IMR-90 (cell line): Measurements from ENCODE around the gene FSTL5. TPM values are rescaled to one million over a fixed set of nuclear protein-coding genes. Genes with fewer than 3 reads are reported as not detected.

Experiments used
- ATAC-seq: fragments of 200-7000 bp; cut with Tn5 transposase; 2 replicates; pipeline ENCODE4 v1.9.1; 2020; ENCODE audit warnings: low read depth, mild to moderate bottlenecking, moderate library complexity
- BruUV-seq: library from RNA; stranded (reverse); fragments of 400-500 nt; replicated peaks from 2 replicates; lab custom pipeline; 2021; lab: Mats Ljungman, UMichigan
- CTCF ChIA-PET: fragments of 300-600 bp; formaldehyde crosslinking; extraction: SDS; loops from one replicate; lab custom pipeline; 2021; ENCODE audit warnings: antibody characterized with exemption; lab: Yijun Ruan, JAX
- POLR2A ChIA-PET: fragments of 300-600 bp; sonication (Branson Sonifier 250); formaldehyde crosslinking; loops from one replicate; lab custom pipeline; 2022; ENCODE audit warnings: antibody characterized with exemption; ENCODE audit not compliant: unreplicated experiment; lab: Charles Lee
- DNase-seq: peaks from one replicate; pipeline ENCODE4 v3.0.0; 2013
- H2AFZ ChIP-seq: replicated peaks from 2 replicates; pipeline ENCODE3; 2013; ENCODE audit warnings: low read length, mild to moderate bottlenecking; ENCODE audit not compliant: poor library complexity
- H2AK5ac ChIP-seq: 2 replicates; pipeline ENCODE4 v1.6.1; 2013; ENCODE audit warnings: low read depth, low read length, inconsistent platforms
- H2AK9ac ChIP-seq: replicated peaks from 2 replicates; pipeline ENCODE3; 2013; ENCODE audit warnings: mild to moderate bottlenecking, low read depth, low read length, moderate library complexity; ENCODE audit not compliant: poor library complexity
- H2BK120ac ChIP-seq: 2 replicates; pipeline ENCODE4 v1.6.1; 2013; ENCODE audit warnings: low read depth, low read length, inconsistent platforms
- H2BK15ac ChIP-seq: 3 replicates; pipeline ENCODE4 v1.6.1; 2013; ENCODE audit warnings: low read depth, low read length, inconsistent platforms
- H2BK20ac ChIP-seq: 2 replicates; pipeline ENCODE4 v1.6.1; 2013; ENCODE audit warnings: low read depth, mild to moderate bottlenecking, inconsistent platforms, low read length, moderate library complexity
- H2BK5ac ChIP-seq: 2 replicates; pipeline ENCODE4 v1.6.1; 2013; ENCODE audit warnings: mild to moderate bottlenecking, low read depth, low read length, inconsistent platforms; ENCODE audit not compliant: poor library complexity, severe bottlenecking
- H3K14ac ChIP-seq: replicated peaks from 2 replicates; pipeline ENCODE4 v1.6.1; 2013; ENCODE audit warnings: low read depth, low read length, inconsistent platforms
- H3K18ac ChIP-seq: 2 replicates; pipeline ENCODE4 v1.6.1; 2013; ENCODE audit warnings: low read depth, low read length, control low read depth
- H3K23ac ChIP-seq: 2 replicates; pipeline ENCODE4 v1.6.1; 2013; ENCODE audit warnings: low read depth, low read length, inconsistent platforms
- H3K27ac ChIP-seq: 2 replicates; pipeline ENCODE4 v1.5.1; 2013; ENCODE audit warnings: mild to moderate bottlenecking, control low read depth, low read length; ENCODE audit not compliant: insufficient read depth
- H3K27me3 ChIP-seq: 2 replicates; pipeline ENCODE4 v1.6.1; 2013; ENCODE audit warnings: low read length; ENCODE audit not compliant: control insufficient read depth, insufficient read depth
- H3K36me3 ChIP-seq: 2 replicates; pipeline ENCODE4 v1.6.1; 2013; ENCODE audit warnings: low read length, mixed read lengths; ENCODE audit not compliant: control insufficient read depth, insufficient read depth
- H3K4ac ChIP-seq: 2 replicates; pipeline ENCODE4 v1.6.1; 2013; ENCODE audit warnings: low read depth, low read length, inconsistent platforms
- H3K4me1 ChIP-seq: 2 replicates; pipeline ENCODE4 v1.6.1; 2013; ENCODE audit warnings: low read length, mixed read lengths; ENCODE audit not compliant: control insufficient read depth, insufficient read depth
- H3K4me2 ChIP-seq: 2 replicates; pipeline ENCODE4 v1.6.1; 2013; ENCODE audit warnings: low read depth, mild to moderate bottlenecking, control low read depth, low read length, moderate library complexity
- H3K4me3 ChIP-seq: 2 replicates; pipeline ENCODE4 v1.5.1; 2013; ENCODE audit warnings: low read depth, mild to moderate bottlenecking, control low read depth, low read length, moderate library complexity; ENCODE audit not compliant: insufficient read depth
- H3K56ac ChIP-seq: 2 replicates; pipeline ENCODE4 v1.6.1; 2013; ENCODE audit warnings: low read length, inconsistent platforms; ENCODE audit not compliant: insufficient read depth; ENCODE audit errors: extremely low read depth
- H3K79me1 ChIP-seq, 2 experiments: 2 replicates each; pipeline ENCODE4 v1.6.1; 2013; ENCODE audit warnings: low read length in 2 of 2, inconsistent platforms in 1 of 2, low read depth in 1 of 2
- H3K9ac ChIP-seq: 2 replicates; pipeline ENCODE4 v1.6.1; 2013; ENCODE audit warnings: low read depth, low read length, control low read depth
- H3K9me1 ChIP-seq: 2 replicates; pipeline ENCODE4 v1.6.1; 2013; ENCODE audit warnings: low read length, inconsistent platforms; ENCODE audit not compliant: insufficient read depth
- H3K9me3 ChIP-seq: 2 replicates; pipeline ENCODE4 v1.6.1; 2013; ENCODE audit warnings: low read length; ENCODE audit not compliant: control insufficient read depth, insufficient read depth
- H4K20me1 ChIP-seq: 2 replicates; pipeline ENCODE4 v1.6.1; 2013; ENCODE audit warnings: low read length, inconsistent platforms; ENCODE audit not compliant: insufficient read depth
- H4K5ac ChIP-seq: 2 replicates; pipeline ENCODE4 v1.6.1; 2013; ENCODE audit warnings: mild to moderate bottlenecking, low read depth, low read length, control low read depth
- H4K8ac ChIP-seq, 2 experiments: 2 replicates each; pipeline ENCODE4 v1.6.1; 2013; ENCODE audit warnings: low read depth in 2 of 2, low read length in 2 of 2, control low read depth in 1 of 2, inconsistent platforms in 1 of 2
- H4K91ac ChIP-seq: 2 replicates; pipeline ENCODE4 v1.6.1; 2013; ENCODE audit warnings: low read depth, low read length, inconsistent platforms; ENCODE audit not compliant: insufficient read depth
- BHLHE40 ChIP-seq: fragments of 150-350 bp; IDR thresholded peaks from 2 replicates; pipeline ENCODE4 v1.6.1; 2016; ENCODE audit warnings: mild to moderate bottlenecking, low read depth, low read length
- CEBPB ChIP-seq: IDR thresholded peaks from 2 replicates; pipeline ENCODE4 v1.6.1; 2012; ENCODE audit warnings: low read depth, low read length, improper control_type of control experiment
- CHD1 ChIP-seq: IDR thresholded peaks from 2 replicates; pipeline ENCODE4 v1.6.1; 2012; ENCODE audit warnings: low read depth, low read length, improper control_type of control experiment
- FOS ChIP-seq: fragments of 150-350 bp; IDR thresholded peaks from 2 replicates; pipeline ENCODE4 v1.6.1; 2016; ENCODE audit warnings: low read depth, low read length
- MXI1 ChIP-seq: IDR thresholded peaks from 2 replicates; pipeline ENCODE4 v1.6.1; 2012; ENCODE audit warnings: low read depth, mild to moderate bottlenecking, low read length, moderate library complexity, borderline replicate concordance
- NFE2L2 ChIP-seq: fragments of 150-350 bp; IDR thresholded peaks from 2 replicates; pipeline ENCODE4 v1.6.1; 2016; ENCODE audit warnings: low read depth, mild to moderate bottlenecking, low read length
- POLR2A ChIP-seq: IDR thresholded peaks from 2 replicates; pipeline ENCODE4 v1.6.1; 2012; ENCODE audit warnings: mild to moderate bottlenecking, low read depth, low read length
- RAD21 ChIP-seq: IDR thresholded peaks from 2 replicates; pipeline ENCODE4 v1.6.1; 2012; ENCODE audit warnings: low read length, improper control_type of control experiment
- RCOR1 ChIP-seq: IDR thresholded peaks from 2 replicates; pipeline ENCODE4 v1.6.1; 2012; ENCODE audit warnings: mild to moderate bottlenecking, low read length, improper control_type of control experiment; ENCODE audit not compliant: insufficient replicate concordance
- RFX5 ChIP-seq: IDR thresholded peaks from 2 replicates; pipeline ENCODE4 v1.8.0; 2012; ENCODE audit warnings: low read depth, mild to moderate bottlenecking, low read length, moderate library complexity
- SMC3 ChIP-seq: fragments of 150-350 bp; IDR thresholded peaks from 2 replicates; pipeline ENCODE4 v1.6.1; 2016; ENCODE audit warnings: low read depth, mild to moderate bottlenecking, antibody characterized with exemption, low read length, moderate library complexity
- WGBS, 2 experiments: methylation state at CpG; one replicate each; pipeline versions ENCODE4 v1.1.5 to v1.1.7; 2013; ENCODE audit warnings: missing lambda C conversion rate in 2 of 2; ENCODE audit not compliant: insufficient read length in 1 of 2; ENCODE audit errors: extremely low coverage in 2 of 2; 5-methylcytosine and 5-hydroxymethylcytosine counted together
- dilution Hi-C: fragments of 300-500 bp; cut with HindIII; formaldehyde crosslinking; loops from one replicate; pipeline ENCODE4 v1.14.3; 2018; ENCODE audit warnings: low sequenced_read_pairs; ENCODE audit not compliant: unreplicated experiment
- in situ Hi-C: fragments of 300-500 bp; cut with MboI; formaldehyde crosslinking; loops from 3 replicates; pipeline ENCODE4 v1.14.3; 2019; ENCODE audit warnings: low sequenced_read_pairs, inconsistent platforms, mixed read lengths
- intact Hi-C: fragments of 100-400 bp; cut with micrococcal nuclease; formaldehyde crosslinking; loops from 2 replicates; pipeline ENCODE4 v1.10.0; 2022
- polyA plus RNA-seq, 3 experiments: library from polyadenylated mRNA; depleted of rRNA; stranded (reverse); fragments of >200 nt; gene quantifications; 2 replicates each; pipeline ENCODE4 v1.2.3, GENCODE V29; 2012; ENCODE audit warnings: low replicate concordance in 1 of 3
- total RNA-seq: library from RNA; depleted of rRNA; stranded (reverse); fragments of >200 nt; gene quantifications from 2 replicates; pipeline ENCODE4 v1.2.3, GENCODE V29; 2012
- TF ChIP-seq, protein P1 (sequence below): conservative IDR thresholded peaks from 2 replicates; pipeline ENCODE4 v1.5.1; 2012; ENCODE audit warnings: mild to moderate bottlenecking, low read depth, low read length, improper control_type of control experiment
- TF ChIP-seq, protein P2 (sequence below): fragments of 150-350 bp; IDR thresholded peaks from 2 replicates; pipeline ENCODE4 v1.6.1; 2017; ENCODE audit warnings: mild to moderate bottlenecking, antibody characterized with exemption, low read length, low read depth
- TF ChIP-seq, protein P3 (sequence below): fragments of 150-350 bp; IDR thresholded peaks from 2 replicates; pipeline ENCODE4 v1.6.1; 2016; ENCODE audit warnings: low read depth, mild to moderate bottlenecking, low read length, moderate library complexity, borderline replicate concordance

Gene FSTL5
- total and polyA plus RNA-seq, 2 of the 4 experiments (the other 2 are of a cell fraction): under 0.01 TPM; not detected in 1

DNA sequence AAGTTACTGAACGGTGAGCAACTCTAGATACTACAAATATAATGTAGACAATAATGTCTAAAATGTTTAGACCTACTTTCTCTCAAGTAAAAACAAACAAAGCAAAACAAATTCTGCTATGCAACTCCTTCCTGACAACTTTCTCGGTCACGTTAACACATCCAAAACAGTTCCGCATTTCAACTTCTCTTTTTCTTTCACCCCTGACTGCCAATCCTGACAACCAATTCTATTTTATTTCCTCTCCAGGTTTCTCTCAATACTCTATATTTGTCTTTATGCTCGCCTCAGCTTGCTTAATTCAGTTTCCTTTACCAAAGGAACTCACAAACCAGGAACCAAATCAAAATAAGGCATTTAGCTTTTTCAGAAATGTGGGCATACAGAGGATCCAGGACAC is 513.0 kb downstream of the FSTL5 start:
- H3K14ac ChIP-seq: no peak overlapping the region
- intact Hi-C loops: no loop called here
- BruUV-seq: no TSS peak
- no peak overlapping the region for H4K5ac ChIP-seq
- H2BK120ac ChIP-seq: no peak overlapping the region
- H3K9me1 ChIP-seq: no peaks in the 10 kb centered on the region
- no peak overlapping the region for H2AK9ac ChIP-seq
- H3K9me3 ChIP-seq: peaks cover 4% of the 10 kb centered on the region
- no peaks in the 10 kb centered on the region for H3K27me3 ChIP-seq
- H3K36me3 ChIP-seq: no peaks in the 10 kb centered on the region
- H4K91ac ChIP-seq: no peak overlapping the region
- H3K9ac ChIP-seq: no peak overlapping the region
- H4K8ac ChIP-seq: no peak overlapping the region
- H2BK15ac ChIP-seq: no peak overlapping the region
- dilution Hi-C loops: no loop called here
- ChIA-PET CTCF (no interaction called here), POLR2A (no interaction called here)
- H2AK5ac ChIP-seq: no peak overlapping the region
- H2AFZ ChIP-seq: no peak overlapping the region
- 100% methylated on average over 2 of the region's 5 CpGs; no CpG with 5 or more reads in 1 of the 2 experiments for WGBS, 2 experiments
- no peak overlapping the region for H3K56ac ChIP-seq
- H3K23ac ChIP-seq: no peak overlapping the region
- H2BK20ac ChIP-seq: no peak overlapping the region
- no peaks in the 10 kb centered on the region for H4K20me1 ChIP-seq
- no peak overlapping the region for H3K18ac ChIP-seq
- TF ChIP-seq, protein P1, sequence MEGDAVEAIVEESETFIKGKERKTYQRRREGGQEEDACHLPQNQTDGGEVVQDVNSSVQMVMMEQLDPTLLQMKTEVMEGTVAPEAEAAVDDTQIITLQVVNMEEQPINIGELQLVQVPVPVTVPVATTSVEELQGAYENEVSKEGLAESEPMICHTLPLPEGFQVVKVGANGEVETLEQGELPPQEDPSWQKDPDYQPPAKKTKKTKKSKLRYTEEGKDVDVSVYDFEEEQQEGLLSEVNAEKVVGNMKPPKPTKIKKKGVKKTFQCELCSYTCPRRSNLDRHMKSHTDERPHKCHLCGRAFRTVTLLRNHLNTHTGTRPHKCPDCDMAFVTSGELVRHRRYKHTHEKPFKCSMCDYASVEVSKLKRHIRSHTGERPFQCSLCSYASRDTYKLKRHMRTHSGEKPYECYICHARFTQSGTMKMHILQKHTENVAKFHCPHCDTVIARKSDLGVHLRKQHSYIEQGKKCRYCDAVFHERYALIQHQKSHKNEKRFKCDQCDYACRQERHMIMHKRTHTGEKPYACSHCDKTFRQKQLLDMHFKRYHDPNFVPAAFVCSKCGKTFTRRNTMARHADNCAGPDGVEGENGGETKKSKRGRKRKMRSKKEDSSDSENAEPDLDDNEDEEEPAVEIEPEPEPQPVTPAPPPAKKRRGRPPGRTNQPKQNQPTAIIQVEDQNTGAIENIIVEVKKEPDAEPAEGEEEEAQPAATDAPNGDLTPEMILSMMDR: no peak
- TF ChIP-seq RAD21 (no peak), CHD1 (no peak), NFE2L2 (no peak), RFX5 (no peak), MXI1 (no peak), RCOR1 (no peak), FOS (no peak), BHLHE40 (no peak), POLR2A (no peak), SMC3 (no peak), CEBPB (no peak)
- TF ChIP-seq, protein P2, sequence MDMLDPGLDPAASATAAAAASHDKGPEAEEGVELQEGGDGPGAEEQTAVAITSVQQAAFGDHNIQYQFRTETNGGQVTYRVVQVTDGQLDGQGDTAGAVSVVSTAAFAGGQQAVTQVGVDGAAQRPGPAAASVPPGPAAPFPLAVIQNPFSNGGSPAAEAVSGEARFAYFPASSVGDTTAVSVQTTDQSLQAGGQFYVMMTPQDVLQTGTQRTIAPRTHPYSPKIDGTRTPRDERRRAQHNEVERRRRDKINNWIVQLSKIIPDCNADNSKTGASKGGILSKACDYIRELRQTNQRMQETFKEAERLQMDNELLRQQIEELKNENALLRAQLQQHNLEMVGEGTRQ: no peak
- TF ChIP-seq, protein P3, sequence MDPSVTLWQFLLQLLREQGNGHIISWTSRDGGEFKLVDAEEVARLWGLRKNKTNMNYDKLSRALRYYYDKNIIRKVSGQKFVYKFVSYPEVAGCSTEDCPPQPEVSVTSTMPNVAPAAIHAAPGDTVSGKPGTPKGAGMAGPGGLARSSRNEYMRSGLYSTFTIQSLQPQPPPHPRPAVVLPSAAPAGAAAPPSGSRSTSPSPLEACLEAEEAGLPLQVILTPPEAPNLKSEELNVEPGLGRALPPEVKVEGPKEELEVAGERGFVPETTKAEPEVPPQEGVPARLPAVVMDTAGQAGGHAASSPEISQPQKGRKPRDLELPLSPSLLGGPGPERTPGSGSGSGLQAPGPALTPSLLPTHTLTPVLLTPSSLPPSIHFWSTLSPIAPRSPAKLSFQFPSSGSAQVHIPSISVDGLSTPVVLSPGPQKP: no peak
- no peak overlapping the region for H3K4me2 ChIP-seq
- no peak overlapping the region for H3K27ac ChIP-seq
- ATAC-seq (no peak), DNase-seq (no peak)
- H3K4me3 ChIP-seq: no peak overlapping the region
- H2BK5ac ChIP-seq: no peak overlapping the region
- H3K4ac ChIP-seq: no peak overlapping the region
- H3K79me1 ChIP-seq: no peaks in the 10 kb centered on the region
- in situ Hi-C loops: no loop called here
- no peaks in the 10 kb centered on the region for H3K4me1 ChIP-seq
